SU-DHL-6 (cell line): Measurements from ENCODE around the gene OASL.

ENCODE experiments used
- EZH2phosphoT487 ChIP-seq: fragments of 200-600 bp; sonication (generic), shearing (Covaris generic); conservative IDR thresholded peaks from 2 replicates; pipeline ENCODE4 v1.6.1; 2018; ENCODE audit warnings: mild to moderate bottlenecking, antibody characterized with exemption, low read length, moderate library complexity, mixed read lengths
- TF ChIP-seq, protein P1 (sequence below): fragments of 200-600 bp; sonication (generic); IDR thresholded peaks from one replicate; pipeline ENCODE4 v1.5.1; 2017; ENCODE audit warnings: antibody characterized with exemption, mild to moderate bottlenecking, low read length, moderate library complexity; ENCODE audit not compliant: insufficient read depth, poor library complexity, severe bottlenecking

DNA sequence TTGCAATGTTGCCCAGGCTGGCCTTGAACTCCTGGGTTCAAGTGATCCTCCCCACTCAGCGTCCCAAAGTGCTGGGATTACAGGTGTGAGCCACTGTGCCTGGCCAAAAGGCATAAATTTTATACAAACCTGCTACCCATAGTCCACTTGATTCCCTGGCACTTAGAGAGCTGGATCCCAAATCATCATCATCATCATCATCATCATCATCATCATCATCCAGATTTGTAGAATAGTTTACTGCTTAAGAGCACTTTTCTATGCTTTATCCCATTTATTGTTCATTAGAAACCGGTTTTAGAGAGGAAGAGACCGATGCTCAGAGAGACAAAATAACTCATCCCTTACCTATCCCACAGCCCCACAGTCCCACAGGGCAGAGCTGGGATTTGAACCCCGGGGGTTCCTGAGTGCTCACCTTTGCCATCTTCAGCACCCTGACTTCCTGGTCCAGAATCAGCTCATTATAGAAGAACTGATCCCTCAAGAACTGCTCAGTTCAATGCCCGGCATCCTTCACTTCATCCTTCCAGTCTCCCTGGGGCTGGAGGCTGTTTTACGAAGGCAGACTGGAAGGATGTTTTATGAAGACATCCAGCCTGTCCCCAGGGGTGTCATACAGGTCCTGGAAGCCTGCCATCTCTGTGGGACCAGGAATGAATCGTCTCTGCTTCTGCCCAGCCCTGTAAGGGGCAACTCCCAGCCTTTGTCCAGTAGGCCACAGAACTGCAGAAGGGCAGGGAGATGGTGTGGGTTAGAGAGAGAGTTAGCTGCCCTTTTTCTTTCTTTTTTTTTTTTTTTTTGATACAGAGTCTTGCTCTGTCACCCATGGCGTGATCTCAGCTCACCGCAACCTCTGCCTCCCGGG lies 20.2 kb upstream of the OASL start:
- TF ChIP-seq, protein P1, sequence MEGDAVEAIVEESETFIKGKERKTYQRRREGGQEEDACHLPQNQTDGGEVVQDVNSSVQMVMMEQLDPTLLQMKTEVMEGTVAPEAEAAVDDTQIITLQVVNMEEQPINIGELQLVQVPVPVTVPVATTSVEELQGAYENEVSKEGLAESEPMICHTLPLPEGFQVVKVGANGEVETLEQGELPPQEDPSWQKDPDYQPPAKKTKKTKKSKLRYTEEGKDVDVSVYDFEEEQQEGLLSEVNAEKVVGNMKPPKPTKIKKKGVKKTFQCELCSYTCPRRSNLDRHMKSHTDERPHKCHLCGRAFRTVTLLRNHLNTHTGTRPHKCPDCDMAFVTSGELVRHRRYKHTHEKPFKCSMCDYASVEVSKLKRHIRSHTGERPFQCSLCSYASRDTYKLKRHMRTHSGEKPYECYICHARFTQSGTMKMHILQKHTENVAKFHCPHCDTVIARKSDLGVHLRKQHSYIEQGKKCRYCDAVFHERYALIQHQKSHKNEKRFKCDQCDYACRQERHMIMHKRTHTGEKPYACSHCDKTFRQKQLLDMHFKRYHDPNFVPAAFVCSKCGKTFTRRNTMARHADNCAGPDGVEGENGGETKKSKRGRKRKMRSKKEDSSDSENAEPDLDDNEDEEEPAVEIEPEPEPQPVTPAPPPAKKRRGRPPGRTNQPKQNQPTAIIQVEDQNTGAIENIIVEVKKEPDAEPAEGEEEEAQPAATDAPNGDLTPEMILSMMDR = no peak
- no peak for TF ChIP-seq EZH2phosphoT487
